ENCODE measurements around the gene BCL11B. TPM values are rescaled to one million over a fixed set of nuclear protein-coding genes. Genes with fewer than 3 reads are reported as not detected.

BCL11B gene
- total and polyA plus RNA-seq, 10 of the 15 experiments (the other 5 are each of a cell fraction or from before 2014, with no cell fraction given): 0.38 to 5.5 (median 1.3) TPM

GRCh38 chr14:99239661-99240092 lies 32.3 kb downstream of the BCL11B start (continued):
- TF ChIP-seq ZNF274 (IDR thresholded peaks at IDR 0.05; ENCODE audit: insufficient read depth, insufficient read length): no peak
- no peak for TF ChIP-seq PKNOX1 (IDR thresholded peaks at IDR 0.05)
- no peak for TF ChIP-seq CREM (IDR thresholded peaks at IDR 0.05; ENCODE audit: low read depth)
- no peak for TF ChIP-seq MEF2B (IDR thresholded peaks at IDR 0.05; ENCODE audit: partially characterized antibody, poor library complexity, severe bottlenecking)
- no peak for TF ChIP-seq NFIC (IDR thresholded peaks at IDR 0.05; ENCODE audit: low read depth, low read length)

GRCh38 chr14:99238216-99238615 lies 33.8 kb downstream of the BCL11B start:
- Histone ChIP-seq H4K20me1 (ENCODE audit: control insufficient read depth, insufficient read depth) (no peaks in the 10 kb centered on the region), H3K4me2 (ENCODE audit: control insufficient read depth, insufficient read depth) (no peak overlapping the region), H3K27ac (ENCODE audit: control insufficient read depth, insufficient read depth) (no peak overlapping the region), H2AFZ (ENCODE audit: control insufficient read depth, low read depth, low read length) (no peak overlapping the region), H3K9ac (ENCODE audit: control insufficient read depth, insufficient read depth, low read length) (no peak overlapping the region), H3K27me3 (replicated peaks in 1 of 2; ENCODE audit: control insufficient read depth in 2 of 2, insufficient read depth in 2 of 2, low read length in 1 of 2) (no peaks in the 10 kb centered on the region), H3K79me2 (ENCODE audit: control insufficient read depth, insufficient read depth, low read length) (no peaks in the 10 kb centered on the region), H3K9me3 (replicated peaks; ENCODE audit: control insufficient read depth, insufficient read depth, low read length) (peaks cover 2% of the 10 kb centered on the region; the same call in 1 of the 3 replicates), H3K4me3 (no peak overlapping the region), H3K36me3 (ENCODE audit: control insufficient read depth in 2 of 2, insufficient read depth in 2 of 2, low read length in 1 of 2) (no peaks in the 10 kb centered on the region), H3K4me1 (ENCODE audit: control insufficient read depth, insufficient read depth, low read length) (no peaks in the 10 kb centered on the region)
- intact Hi-C loops (cut with micrococcal nuclease; ENCODE audit: unreplicated experiment): no loop called here
- WGBS (ENCODE audit: insufficient coverage, insufficient replicate concordance, low lambda C conversion rate, missing lambda C conversion rate): 61% methylated on average over 6 of the region's 6 CpGs
- ChIA-PET SMC1A (ENCODE audit: uncharacterized antibody, unreplicated experiment) (interaction anchor here (1.8 kb wide), 1 partner anchor 28 kb away, joined by 6 read pairs; no protein-coding TSS in a partner anchor), POLR2A (no interaction called here), RAD21 (ENCODE audit: unreplicated experiment) (no interaction called here), CTCF (interaction anchor here (0.6 to 1.9 kb wide), 2 partner anchors 28 to 625 kb away, joined by 3 to 4 read pairs; no protein-coding TSS in a partner anchor)
- DNase-seq (ENCODE audit: low read depth, low spot score) (no peak), ATAC-seq (no peak), FAIRE-seq (no peak)
- no TSS peak for BruUV-seq (replicated peaks)
- in situ Hi-C loops (cut with MboI): no loop called here
- TF ChIP-seq IRF4 (IDR thresholded peaks at IDR 0.05; ENCODE audit: low read depth, low read length): no peak
- TF ChIP-seq ZZZ3 (IDR thresholded peaks at IDR 0.05; ENCODE audit: control insufficient read depth, insufficient read length, low read depth): no peak
- no peak for TF ChIP-seq USF2 (IDR thresholded peaks at IDR 0.05; ENCODE audit: borderline replicate concordance, low read depth, low read length)
- no peak for TF ChIP-seq CHD1 (IDR thresholded peaks at IDR 0.05; ENCODE audit: low read depth, low read length)
- TF ChIP-seq RAD21 (IDR thresholded peaks at IDR 0.05; ENCODE audit: insufficient read depth, low read depth, low read length): no peak
- no peak for TF ChIP-seq ZBTB40 (IDR thresholded peaks at IDR 0.05; ENCODE audit: borderline replicate concordance)
- no peak for TF ChIP-seq E4F1 (IDR thresholded peaks at IDR 0.05; ENCODE audit: borderline replicate concordance, partially characterized antibody)
- no peak for TF ChIP-seq ZNF217 (IDR thresholded peaks at IDR 0.05)
- no peak for TF ChIP-seq NR2F1 (conservative IDR thresholded peaks at IDR 0.05)
